UCSD-AML1 (cell line): ENCODE results near the gene TXN2.
"Not testable (repeated sequence)": the region's sequence is repeated elsewhere in the genome, so short reads cannot be mapped to it uniquely, and the experiment has no call there.

ENCODE experiments used
- DNase-seq: peaks from one replicate; lab custom pipeline; 2025; ENCODE audit not compliant: unreplicated experiment; lab: John Stamatoyannopoulos, UW

The TXN2 gene

GRCh38 chr22:36481393-36482168 is at the start of gene TXN2:
TSS of gene TXN2 (minus strand) at chr22:36481640. CDS start at chr22:36480837, 803 bp downstream.
- peak; percentile 93 for DNase-seq

GRCh38 chr22:36528795-36529751 is 47.6 kb upstream of the TXN2 start, which contains the start of gene EIF3D:
TSS of gene EIF3D (minus strand) at chr22:36529166. CDS start at chr22:36526121, 3,045 bp downstream.
- peak; percentile 99 for DNase-seq

- no peak for DNase-seq
These were observed 46.9 kb upstream of the TXN2 start for GRCh38 chr22:36528341-36528740.

GRCh38 chr22:36522662-36523061 is 41.2 kb upstream of the TXN2 start:
- no peak for DNase-seq

GRCh38 chr22:36520423-36520822 is 39.0 kb upstream of the TXN2 start:
- DNase-seq: no peak

- not testable (repeated sequence) for DNase-seq
These were observed 38.5 kb upstream of the TXN2 start for GRCh38 chr22:36519906-36520305.

GRCh38 chr22:36514766-36515165 is 33.3 kb upstream of the TXN2 start:
- DNase-seq: no peak

- DNase-seq: no peak
These were observed 31.6 kb upstream of the TXN2 start for GRCh38 chr22:36512991-36513390.

GRCh38 chr22:36512333-36512732 is 30.9 kb upstream of the TXN2 start:
- DNase-seq: no peak

GRCh38 chr22:36510966-36511881 is 29.8 kb upstream of the TXN2 start:
- peak; percentile 21 for DNase-seq

GRCh38 chr22:36510384-36510783 is 28.9 kb upstream of the TXN2 start:
- no peak for DNase-seq

GRCh38 chr22:36507518-36508010 is 26.1 kb upstream of the TXN2 start:
- no peak for DNase-seq

- peak; percentile 88 for DNase-seq
These were observed 25.4 kb upstream of the TXN2 start, which contains the start of gene FOXRED2 for GRCh38 chr22:36506637-36507517. TSS of gene FOXRED2 (minus strand) at chr22:36507040. CDS start at chr22:36506422, 618 bp downstream.

GRCh38 chr22:36505998-36506635 is 24.7 kb upstream of the TXN2 start:
- DNase-seq: no peak

- DNase-seq: no peak
These were observed 16.6 kb upstream of the TXN2 start for GRCh38 chr22:36497910-36498665.

GRCh38 chr22:36493690-36494110 is 12.3 kb upstream of the TXN2 start:
- peak; percentile 81 for DNase-seq

- no peak for DNase-seq
These were observed 10.7 kb upstream of the TXN2 start for GRCh38 chr22:36492109-36492508.

GRCh38 chr22:36491155-36491554 is 9.7 kb upstream of the TXN2 start:
- no peak for DNase-seq
